Measurements from ENCODE around the gene STT3A.
A peak's percentile ranks its signal among the peaks of the same experiment; 100 is the strongest.

The STT3A gene

GRCh38 chr11:125588505-125588904 lies 4.1 kb upstream of the STT3A start:
- DNase-seq (ENCODE audit: low read depth in 2 of 2) = no peak

GRCh38 chr11:125591649-125592304 lies 875 bp upstream of the STT3A start:
- DNase-seq (ENCODE audit: low read depth in 2 of 2) = peak; percentile 19 to 28

GRCh38 chr11:125593114-125593820 lies 615 bp downstream of the STT3A start:
- no peak for DNase-seq (ENCODE audit: low read depth in 2 of 2)

DNA sequence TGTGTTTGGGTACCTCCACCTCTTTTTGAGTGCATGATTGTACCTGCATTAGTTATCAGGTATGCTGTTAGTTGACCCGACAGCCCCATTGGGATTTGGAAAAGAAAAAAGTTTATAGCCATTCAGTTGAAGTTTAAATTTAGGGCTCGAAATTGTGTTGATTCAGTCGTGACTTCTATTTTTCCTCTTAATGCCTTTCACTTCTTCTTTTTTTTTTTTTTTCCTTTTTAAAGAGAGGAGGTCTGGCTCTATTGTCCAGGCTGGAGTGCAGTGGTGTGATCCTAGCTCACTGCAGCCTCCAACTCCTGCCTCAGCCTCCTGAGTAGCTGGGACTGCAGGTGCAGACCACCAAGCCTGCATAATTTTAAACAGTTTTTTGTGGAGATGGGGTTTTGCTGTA lies 2.3 kb downstream of the STT3A start:
- no peak for DNase-seq (ENCODE audit: low read depth in 2 of 2)

DNA sequence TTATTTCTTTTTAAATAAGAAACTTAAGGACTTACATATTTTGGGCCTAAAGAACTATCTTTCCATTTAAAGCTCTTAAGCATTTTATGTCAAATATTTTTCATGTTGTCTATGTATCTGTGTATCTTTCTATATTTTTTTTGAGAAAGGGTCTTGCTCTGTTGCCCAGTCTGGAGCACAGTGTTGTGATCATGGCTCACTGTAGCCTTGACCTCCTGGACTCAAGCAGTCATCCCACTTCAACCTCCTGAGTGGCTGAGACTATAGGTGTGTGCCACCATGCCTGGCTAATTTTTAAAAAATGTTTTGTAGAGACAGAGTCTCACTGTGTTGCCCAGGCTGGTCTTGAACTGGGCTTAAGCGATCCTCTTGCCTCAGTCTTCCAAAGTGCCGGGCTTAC lies 8.0 kb downstream of the STT3A start:
- DNase-seq (ENCODE audit: low read depth in 2 of 2) = no peak

GRCh38 chr11:125603207-125603606 lies 10.6 kb downstream of the STT3A start:
- no peak for DNase-seq (ENCODE audit: low read depth in 2 of 2)

DNA sequence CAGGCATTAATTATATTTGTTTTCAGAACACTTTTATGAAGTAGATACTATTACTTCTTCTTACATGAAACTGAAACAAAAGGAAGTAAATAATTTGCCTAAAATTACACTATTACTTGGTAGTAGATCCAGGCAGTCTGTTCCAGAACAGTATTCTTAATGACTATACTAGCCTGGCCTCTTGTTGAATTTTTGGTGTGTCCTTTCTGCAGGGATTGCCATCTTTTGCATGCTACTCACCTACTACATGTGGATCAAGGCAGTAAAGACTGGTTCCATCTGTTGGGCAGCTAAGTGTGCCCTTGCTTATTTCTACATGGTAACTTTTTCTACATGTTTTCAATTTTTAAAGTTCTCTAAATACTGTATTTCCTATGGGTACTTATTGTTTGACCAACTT lies 12.8 kb downstream of the STT3A start:
- DNase-seq (ENCODE audit: low read depth in 2 of 2) = no peak

DNA sequence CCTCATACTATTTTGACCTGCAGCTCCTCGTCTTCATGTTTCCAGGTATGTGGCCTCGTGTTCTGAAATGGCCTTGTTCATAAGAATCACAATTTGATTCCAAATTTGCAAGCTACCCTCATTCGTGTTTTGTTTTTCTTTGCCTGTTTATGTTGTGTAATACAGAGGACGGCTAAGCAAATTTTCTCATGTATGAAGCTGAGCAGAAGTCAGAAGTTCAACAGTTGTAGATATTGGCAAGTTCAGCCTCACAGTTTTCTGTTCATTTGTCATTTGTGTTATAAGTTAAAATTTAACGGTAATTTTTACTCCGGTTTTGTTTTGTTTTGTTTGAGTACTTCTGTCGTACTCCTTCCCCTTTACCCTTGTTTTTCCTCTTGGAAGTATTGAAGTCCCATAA lies 16.9 kb downstream of the STT3A start:
- DNase-seq (ENCODE audit: low read depth in 2 of 2) = no peak

DNA sequence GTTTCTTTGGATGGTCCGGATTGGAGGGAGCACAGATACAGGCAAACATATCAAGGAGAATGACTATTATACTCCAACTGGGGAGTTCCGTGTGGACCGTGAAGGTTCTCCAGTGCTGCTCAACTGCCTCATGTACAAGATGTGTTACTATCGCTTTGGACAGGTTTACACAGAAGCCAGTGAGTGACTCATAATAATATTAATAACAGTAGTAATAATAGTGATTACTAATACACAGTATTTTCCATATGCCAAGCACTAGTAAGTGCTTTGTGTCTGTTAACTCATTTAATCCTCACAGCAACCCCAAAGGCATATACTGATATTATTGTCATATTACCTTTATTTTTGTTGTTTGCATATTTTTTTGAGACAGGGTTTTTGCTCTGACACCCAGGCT lies 25.7 kb downstream of the STT3A start:
- DNase-seq (ENCODE audit: low read depth in 2 of 2) = no peak

- DNase-seq (ENCODE audit: low read depth in 2 of 2) = no peak
Observed at GRCh38 chr11:125621995-125622394, 29.3 kb downstream of the STT3A start.

- no peak for DNase-seq (ENCODE audit: low read depth in 2 of 2)
Observed at GRCh38 chr11:125623064-125623463, 30.4 kb downstream of the STT3A start.

DNA sequence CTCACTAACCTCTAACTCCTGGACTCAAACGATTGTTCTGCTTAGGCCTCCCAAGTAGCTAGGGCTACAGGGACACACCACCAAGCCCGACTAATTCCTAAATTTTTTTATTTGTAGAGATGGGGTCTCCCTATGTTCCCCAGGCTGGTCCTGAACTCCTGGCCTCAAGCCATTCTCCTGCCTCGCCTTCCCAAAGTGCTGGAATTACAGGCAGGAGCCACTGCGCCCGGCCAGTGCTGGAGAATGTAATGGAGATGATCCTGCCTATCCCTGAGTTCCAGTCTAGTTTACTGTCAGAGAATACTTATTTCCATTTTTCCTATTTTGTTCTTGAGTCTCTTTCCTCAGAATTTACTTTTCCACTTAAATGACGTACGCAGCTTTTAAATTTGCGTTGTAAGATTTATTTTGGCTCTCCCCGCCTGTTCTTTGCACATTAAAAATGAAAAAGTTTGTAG lies 32.1 kb downstream of the STT3A start, which contains the start of gene CHEK1:
Gene CHEK1, plus strand, starts transcription at position 408 of the 458 bp plus-strand sequence. CDS start 1,606 bp downstream, outside the sequence.
- DNase-seq (ENCODE audit: low read depth in 2 of 2) = no peak

GRCh38 chr11:125625225-125625629 lies 32.6 kb downstream of the STT3A start:
- no peak for DNase-seq (ENCODE audit: low read depth in 2 of 2)

DNA sequence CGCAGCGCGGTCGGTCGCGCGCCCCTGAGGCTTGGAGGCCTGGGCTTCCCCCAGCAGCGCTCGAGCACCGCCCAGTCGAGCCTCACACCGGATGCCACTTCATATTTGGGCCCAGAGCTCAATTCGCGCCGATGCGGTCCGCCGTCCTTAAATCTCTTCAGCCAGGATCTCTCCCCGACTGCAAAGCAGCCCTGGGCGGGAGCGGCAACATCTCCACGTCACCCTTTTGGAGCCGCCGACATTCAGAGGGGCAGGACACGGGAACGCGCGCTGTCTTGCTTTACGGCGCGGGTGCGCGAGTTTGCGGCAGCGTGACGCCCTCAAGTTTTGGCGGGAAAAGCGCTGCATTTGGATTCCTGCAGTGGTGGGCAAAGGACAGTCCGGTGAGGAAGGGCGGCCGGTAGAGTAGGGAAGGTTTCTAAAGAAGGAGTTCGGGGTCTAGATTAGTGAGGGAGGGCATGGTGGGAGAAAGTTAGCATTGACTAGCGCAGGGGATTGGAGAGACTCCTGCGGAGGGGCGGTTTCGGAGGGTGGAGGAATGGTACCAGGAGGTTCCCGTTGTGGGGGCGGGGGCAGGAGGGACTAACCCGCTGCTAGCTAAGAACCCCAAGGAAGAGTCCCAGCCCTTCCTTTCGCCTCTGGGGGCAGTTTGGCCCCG lies 33.1 kb downstream of the STT3A start:
- DNase-seq (ENCODE audit: low read depth in 2 of 2) = peak; percentile 77 to 78

GRCh38 chr11:125626288-125626950 lies 33.8 kb downstream of the STT3A start:
- DNase-seq (ENCODE audit: low read depth in 2 of 2) = peak in 1 of 2 donors; percentile 7

DNA sequence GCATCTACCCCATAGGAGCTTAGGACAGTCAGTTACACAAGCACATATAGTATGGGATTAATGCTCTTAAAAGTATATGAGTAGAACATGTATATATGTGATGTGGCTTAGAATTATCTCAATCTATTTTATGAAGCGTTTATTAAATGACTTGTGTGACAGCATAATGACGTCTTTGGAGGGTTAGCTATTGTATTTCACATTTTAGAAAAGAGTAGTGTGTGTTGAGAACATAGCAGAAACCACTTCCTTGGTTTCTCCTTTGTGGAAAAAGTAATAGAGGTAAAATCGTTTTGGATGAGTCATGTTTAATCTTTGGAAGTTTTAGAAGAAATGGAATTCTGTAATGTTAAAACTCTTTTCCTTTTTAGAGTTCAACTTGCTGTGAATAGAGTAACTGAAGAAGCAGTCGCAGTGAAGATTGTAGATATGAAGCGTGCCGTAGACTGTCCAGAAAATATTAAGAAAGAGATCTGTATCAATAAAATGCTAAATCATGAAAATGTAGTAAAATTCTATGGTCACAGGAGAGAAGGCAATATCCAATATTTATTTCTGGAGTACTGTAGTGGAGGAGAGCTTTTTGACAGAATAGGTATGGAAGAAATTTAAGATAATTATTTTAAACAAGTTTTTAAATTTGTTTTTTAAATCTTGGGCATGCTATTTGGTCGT lies 34.7 kb downstream of the STT3A start:
- DNase-seq (ENCODE audit: low read depth in 2 of 2) = no peak

DNA sequence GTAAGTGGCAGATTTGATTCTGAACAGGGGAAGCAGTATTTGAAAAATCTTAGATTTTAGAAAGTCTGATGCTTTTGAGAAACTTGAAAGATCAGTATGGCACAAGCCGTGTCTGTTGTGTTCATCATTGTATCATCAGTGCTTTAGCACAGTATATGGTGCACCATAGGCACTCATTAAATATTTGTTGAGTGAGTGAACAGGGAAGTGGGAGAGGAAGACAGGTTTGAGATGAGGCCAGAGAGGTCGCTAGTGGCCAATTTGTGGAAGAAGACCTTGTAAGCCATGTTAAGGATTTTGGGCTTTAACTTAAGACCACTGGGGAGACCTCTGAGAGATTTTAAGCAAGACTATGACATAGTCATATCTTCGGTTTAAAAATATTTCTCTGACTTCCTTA lies 45.2 kb downstream of the STT3A start:
- no peak for DNase-seq (ENCODE audit: low read depth in 2 of 2)

DNA sequence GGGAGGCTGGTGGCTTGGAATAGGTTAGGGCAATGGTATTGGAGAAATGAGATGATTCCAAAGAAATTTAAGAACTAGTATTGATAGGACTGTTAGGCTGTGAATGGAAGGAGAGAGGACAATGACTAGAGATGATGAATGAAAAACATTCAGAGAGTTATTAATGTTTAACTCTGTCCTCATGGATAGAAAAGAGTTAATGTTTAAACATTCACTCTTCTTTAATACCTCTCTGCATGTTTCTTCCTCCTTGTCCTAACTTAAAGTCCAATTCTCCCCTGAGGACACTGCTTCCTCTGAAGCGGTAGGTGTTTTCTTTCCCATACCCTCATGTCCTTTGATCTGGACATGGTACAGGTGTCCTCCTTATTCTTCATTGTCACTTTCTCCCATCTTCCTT lies 45.7 kb downstream of the STT3A start:
- DNase-seq (ENCODE audit: low read depth in 2 of 2) = no peak

DNA sequence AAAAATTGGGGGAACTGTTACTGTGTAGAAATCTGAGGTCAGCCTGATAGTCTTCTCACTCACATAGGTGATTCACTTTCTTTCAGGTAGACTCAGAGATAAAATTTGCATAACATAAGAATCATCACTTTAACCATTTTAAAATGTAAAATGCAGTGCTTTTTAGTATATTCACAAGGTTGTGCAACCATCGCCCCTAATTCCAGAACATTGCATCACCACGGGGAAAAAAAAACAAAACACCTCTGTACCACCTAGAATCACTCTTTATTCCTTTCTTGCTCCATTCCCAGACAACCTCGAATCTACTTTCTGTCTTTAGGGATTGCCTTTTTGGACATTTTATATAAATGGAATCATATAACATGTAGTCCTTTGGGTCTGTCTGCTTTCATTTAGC lies 53.2 kb downstream of the STT3A start:
- no peak for DNase-seq (ENCODE audit: low read depth in 2 of 2)

DNA sequence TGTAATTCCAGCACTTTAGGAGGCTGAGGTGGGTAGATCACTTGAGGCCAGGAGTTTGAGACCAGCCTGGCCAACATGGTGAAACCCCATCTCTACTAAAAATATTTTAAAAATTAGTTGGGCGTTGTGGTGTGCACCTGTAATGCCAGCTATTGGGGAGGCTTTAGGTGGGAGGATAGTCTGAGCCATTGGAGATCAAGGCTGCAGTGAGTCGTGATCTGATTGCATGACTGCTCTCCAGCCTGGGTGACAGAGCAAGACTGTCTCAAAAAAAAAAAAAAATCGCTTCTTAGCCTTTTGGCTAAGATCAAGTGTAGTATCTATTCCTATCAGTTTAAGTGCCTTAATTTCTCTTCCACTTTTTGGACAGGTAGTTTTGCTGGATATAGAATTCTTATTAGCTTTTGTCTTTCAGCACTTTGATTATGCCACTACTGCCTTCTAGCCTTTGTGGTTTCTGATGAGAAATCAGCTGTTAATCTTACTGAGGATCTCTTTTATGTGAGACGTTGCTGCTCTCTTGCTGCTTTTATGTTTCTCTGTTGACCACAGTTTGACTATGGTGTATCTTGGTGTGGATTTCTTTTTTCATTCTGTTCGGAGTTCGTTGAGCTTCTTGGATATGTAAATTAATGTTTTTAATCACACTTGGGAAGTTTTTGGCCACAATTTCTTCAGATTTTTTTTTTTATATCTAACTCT lies 57.0 kb downstream of the STT3A start:
- DNase-seq (ENCODE audit: low read depth in 2 of 2) = no peak

- no peak for DNase-seq (ENCODE audit: low read depth in 2 of 2)
Observed at GRCh38 chr11:125662689-125663088, 70.0 kb downstream of the STT3A start.

Measured in stimulated activated CD4-positive, alpha-beta T cell treated with anti-CD3 and anti-CD28 coated beads, Interleukin-1b, Interleukin-23, amount 100 ng/mL, for 4 hours (primary cell).